GM21367 (cell line): ENCODE results near the gene CLC.
"Not testable (repeated sequence)": the region's sequence is repeated elsewhere in the genome, so short reads cannot be mapped to it uniquely, and the experiment has no call there.

Experiments used
- ATAC-seq: cut with Tn5 transposase; IDR thresholded peaks from one replicate; pipeline ENCODE4 v1.9.1; 2021; ENCODE audit not compliant: unreplicated experiment

CLC gene

DNA sequence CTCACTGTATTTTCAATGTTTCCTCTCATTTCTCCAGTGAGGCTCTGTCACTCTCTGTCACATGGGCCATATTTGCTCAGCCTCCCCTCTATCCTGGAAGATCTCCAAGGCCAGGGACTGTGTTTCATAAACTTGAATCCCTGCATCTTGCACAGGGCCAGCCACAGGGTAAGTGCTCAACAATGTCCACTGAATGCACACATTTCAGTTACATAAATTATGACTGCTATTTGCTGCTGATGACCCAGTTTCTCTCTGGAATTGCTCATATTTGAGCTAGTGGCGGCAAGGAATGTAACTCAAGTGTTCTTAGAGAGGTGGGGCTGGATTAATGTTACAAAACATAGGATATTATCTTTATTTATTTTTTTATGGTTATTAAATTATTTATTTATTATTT lies 6.1 kb downstream of the CLC start:
- ATAC-seq = no peak

DNA sequence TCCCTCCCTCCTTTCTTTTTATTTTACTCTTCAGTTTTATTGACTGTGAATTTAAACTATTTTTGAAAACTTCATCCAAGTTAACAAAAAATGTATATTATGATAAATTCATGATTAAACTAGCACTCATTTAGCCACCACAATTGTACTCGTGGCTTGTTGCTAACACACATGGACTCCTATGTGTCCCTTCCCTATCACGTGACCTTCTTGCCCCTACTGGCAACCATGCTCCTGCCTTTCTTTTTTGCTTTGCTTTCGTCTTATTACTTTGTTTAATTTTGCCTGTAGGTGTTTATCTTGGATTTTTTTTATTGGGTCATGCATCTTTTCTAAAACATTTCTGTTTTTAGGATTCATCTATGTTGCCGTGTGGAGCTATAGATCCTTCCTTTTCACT lies 8.2 kb downstream of the CLC start:
- ATAC-seq = no peak

DNA sequence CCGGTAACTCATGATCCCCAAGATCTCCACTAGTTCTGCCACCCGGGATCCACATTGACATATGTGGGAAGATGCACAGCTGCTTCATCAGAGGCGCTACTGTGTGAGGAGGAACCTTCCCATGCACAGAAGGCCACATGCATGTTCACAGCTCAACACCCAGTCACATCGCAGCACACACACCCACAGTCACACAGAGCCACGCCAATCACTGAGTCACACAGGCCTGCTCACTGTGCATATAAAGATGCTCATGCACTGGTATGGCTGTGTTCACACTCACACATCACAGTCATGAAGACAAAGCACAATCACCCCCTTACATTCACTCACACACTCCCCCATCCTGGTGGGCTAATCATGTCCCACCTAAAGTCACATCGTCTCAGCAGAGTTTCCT lies 9.8 kb downstream of the CLC start:
- ATAC-seq = no peak

DNA sequence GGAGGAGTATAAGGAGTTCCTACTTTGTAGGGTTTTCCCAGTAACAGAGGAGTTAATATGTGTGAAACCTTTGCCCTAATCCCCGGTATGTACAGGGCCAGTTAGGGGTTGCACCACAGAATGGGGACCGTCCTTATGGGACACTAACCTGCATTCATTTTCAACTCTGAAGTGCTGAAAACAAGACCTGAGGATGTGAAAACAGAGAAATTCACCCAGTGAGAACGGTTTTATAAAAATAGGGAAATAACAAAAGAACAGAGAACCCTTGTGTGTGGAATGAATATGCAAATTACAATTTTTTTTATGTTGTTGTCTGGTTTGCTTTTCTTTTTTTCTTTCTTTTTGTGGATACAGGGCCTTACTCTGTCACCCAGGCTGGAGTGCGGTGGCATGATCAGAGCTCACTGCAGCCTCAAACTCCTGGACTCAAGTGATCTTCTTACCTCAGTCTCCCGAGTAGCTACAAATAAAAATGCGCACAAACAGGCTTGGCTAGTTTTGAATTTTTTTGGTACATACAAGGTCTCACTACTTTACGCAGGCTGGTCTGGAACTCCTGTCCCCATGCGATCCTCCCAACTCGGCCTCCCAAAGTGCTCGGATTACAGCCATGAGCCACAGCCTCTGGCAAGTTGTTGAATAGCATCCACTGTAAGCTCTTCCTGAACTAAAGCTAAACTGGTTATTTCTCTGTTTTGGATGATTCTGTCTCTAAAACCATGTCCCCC lies 10.6 kb downstream of the CLC start:
- ATAC-seq = no peak

DNA sequence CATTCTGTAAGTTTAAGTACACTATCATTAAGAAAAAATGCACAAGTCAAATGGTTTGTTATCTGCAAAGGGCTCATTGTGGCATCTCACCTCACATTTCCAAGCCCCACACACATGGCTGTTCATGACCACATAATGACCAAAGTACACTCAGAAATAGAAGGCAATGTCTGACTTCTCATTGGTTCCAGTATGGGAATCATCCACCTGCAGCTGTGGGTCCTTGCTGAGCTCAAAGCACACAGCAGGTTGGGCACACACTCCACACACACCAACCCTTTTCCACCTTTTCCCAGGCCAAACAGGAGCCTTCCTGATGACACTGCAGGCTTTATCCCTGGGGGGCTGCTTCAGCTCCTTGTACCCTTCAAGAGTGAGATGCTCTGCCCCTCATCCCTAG lies 11.8 kb downstream of the CLC start:
- no peak for ATAC-seq

DNA sequence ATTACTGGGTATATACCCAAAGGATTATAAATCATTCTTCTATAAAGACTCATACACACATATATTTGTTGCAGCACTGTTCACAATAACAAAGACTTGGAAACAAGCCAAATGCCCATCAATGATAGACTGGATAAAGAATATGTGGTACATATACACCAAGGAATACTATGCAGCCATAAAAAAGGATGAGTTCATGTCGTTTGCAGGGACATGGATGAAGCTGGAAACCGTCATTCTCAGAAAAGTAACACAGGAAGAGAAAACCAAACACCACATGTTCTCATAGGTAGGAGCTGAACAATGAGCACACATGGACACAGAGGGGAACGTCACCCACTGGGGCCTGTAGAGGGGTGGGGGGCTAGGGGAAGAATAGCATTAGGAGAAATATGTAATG lies 17.7 kb downstream of the CLC start:
- ATAC-seq = not testable (repeated sequence)

DNA sequence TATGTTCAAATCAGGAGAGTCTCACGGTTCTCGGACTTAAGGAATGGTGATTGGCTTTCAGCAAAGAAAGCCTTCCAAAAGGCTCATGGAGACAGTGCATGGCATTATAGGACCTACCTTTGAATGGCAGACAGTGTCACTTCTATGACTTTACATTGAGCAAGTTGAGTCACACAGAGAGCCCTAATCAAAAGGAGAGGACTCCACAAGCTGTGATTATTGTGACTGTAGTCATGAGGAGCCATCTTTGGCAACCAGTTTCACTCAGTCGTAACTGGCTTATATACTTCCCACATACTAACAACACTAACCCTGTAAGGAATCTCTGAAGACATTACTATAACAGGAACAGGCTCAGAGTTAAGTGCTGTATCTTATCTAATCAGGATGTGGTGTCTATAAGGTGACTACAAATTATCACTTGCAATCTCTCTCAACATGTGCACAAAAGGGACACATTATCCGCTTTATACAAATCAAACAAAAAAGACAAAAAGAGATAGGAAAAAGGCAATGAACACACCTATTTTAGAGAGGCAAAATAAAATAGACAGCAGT lies 27.4 kb downstream of the CLC start:
- no peak for ATAC-seq

DNA sequence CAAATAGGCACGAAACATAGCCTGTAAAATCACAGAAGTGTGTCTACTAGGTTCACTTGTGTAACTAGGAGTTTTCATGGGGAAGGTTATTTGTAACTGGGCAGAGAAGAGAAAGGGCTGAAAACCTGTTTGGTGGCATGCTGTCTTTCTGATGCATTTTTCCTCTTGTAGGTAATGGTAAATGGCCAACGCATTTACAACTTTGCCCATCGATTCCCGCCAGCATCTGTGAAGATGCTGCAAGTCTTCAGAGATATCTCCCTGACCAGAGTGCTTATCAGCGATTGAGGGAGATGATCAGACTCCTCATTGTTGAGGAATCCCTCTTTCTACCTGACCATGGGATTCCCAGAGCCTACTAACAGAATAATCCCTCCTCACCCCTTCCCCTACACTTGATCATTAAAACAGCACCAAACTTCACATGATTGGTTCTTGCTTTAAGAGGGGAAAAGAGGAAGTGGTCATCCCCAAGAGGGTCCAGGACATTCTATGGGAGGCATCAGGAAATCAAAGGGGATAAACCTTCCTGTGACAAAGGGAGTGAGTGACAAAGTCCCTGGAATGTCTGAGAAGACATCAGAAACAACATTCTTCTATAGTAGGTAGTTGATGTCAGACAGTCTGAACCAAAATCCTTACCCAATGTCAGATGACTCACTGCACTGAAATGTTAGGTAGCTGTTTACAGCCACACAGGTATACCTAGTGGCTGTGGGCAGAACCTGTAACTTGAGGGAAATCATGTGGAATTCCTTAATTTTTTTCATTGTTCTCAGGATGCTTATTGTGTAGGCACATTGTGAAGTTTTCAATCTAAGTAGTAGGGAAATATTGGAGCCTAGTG lies 28.6 kb downstream of the CLC start:
- no peak for ATAC-seq

DNA sequence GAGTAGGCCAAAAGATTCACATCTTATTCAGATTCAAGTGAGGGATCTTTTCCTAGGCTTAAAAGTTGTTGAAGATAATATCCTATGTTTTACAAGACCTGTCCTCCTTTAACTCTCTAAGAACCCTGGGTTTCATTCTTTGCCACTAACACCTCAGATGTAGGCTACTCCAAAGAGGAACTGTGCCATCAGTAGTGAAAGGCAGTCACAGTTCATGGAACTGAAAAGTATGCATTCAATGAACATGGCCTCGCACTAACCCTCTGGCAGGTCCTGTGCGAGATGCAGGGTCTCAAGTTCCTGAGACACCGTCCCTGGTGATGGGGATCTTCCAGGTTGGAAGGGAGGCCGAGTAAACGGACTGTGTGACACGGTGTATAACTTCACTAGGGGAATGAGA lies 29.2 kb downstream of the CLC start:
- no peak for ATAC-seq

DNA sequence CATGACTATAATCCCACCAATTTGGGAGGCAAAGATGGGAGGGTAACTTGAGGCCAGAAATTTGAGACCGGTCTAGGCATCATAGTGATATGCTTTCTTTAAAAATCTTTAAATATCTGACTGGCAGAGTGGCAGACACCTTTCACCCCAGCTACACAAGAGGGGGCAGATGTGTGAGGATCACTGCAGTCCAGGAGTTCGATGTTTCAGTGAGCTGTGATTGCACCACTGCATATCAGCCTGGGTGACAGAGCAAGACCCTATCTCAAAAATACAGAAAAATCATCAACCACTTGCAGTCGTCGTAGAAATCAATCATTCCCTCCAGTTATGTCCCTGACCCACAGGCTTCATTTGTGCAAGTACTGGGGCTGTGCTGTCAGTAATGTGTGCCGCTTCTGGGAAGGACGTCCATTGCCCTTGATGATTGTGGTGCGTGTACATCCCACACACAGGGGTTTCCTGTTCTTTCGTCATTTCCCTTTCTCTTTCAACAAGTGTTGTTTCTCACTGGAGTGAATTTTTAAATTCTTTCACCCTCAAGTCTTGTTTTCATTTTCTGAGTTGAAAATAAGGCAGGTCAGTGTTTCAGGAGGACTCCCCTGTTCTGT lies 32.1 kb downstream of the CLC start:
- ATAC-seq = no peak

DNA sequence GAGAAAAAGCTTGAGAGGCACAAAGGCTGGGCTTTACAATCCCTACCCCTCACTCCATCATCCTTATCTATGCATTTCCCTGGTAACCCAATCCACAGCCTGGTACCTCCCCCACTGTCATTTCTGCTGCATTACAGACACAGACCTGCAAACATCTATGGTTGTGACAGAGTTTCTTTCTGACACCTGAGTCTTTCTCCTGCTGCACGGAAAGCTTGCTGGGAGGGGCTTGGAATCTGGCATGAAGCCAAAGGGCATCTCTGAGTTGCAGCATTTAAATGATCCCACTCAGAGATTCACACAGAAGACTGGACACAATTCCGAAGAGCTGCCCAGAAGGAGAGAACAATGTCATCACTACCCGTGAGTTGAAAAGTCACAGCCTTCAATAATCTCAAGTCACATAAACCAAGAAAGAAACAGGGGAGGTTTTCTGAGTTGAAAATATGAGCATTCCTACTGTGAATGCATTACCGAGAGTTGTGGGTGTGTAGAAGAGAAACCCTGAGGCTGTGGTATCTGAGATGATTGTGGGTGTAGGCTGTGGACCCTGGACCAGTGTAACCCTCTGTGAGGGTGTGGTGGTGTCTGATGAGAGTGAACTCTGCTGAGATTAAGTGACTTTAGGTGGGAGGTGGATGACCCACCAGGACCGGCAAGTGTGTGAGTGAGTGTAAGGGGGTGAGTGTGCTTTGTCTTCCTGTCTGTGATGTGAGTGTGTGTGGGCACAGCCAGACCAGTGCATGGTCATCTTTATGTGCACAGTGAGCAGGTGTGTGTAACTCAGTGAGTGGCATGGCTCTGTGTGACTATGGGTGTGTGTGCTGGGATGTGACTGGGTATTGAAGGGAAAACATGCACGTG lies 33.4 kb downstream of the CLC start, which contains the start of gene LGALS14:
Gene LGALS14, plus strand, starts transcription at position 301 of the 864 bp plus-strand sequence. Its CDS starts 48 bp downstream, at position 349.
- ATAC-seq = no peak

DNA sequence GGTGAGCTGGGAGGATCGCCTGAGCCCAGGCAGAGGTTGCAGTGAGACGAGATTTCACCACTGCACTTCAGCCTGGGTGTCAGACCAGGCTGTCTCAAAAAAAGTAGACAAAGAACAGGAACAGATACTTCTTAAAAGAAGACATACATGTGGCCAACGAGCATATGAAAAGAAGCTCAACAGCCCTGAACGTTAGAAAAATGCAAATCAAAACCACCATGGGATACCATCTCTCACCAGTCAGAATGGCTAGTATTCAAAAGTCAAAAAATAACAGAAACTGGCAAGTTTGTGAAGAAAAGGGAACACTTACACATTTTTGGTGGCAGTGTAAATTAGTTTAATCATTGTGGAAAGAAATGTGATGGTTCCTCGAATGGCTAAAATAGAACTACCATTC lies 36.5 kb downstream of the CLC start:
- no peak for ATAC-seq

DNA sequence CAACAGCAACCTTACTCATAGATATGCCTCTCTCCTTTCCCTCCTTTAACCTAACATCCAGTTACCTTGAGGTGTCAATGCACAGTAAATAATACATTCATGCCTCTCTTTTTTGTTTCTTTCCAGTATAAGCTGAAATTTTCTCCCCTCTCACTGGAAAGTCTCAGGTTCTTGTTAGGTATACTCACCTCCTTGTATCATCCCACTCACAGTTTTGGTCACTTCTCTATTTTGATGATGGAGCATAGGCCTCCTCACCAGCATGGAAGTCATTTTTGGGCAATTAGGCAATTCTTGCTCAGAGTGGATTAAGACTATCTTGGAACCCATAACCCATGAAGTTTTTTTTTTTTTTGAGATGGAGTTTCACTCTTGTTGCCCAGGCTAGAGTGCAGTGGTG lies 39.3 kb downstream of the CLC start:
- ATAC-seq = no peak

DNA sequence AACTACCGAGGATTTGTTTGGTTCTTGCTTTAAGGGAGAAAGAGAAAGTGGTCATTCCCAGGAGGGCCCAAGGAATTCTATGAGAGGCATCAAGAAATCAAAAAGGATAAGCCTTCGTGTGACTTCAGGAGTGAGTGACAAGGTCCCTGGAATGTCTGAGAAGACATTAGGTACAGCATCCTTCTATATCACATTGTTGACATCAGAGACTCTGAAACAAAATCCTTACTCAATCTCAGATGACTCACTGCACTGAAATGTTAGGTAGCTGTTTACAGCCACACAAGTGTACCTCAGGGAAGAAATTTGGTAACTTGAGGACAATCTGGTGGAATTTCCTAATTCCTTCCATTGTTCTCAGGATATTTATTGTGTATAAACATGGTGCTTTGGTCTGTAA lies 41.4 kb downstream of the CLC start:
- ATAC-seq = no peak

DNA sequence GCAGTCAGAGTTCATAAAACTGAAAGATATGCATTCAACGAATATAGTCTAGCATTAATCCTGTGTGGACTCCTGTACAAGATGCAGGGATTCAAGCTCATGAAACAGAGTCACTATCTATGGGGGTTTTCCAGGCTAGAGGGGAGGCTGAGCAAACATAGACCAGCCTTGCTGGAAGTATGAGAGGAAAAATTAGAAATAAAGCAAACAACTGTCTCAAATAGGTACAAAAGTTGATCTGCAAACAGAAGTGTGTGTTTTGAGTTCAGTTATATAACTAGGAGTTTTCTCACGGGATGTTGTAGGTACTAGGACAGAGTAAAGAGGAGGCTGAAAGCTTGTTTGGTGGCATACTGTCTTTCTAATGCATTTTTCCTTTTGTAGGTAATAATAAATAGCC lies 42.1 kb downstream of the CLC start:
- no peak for ATAC-seq

DNA sequence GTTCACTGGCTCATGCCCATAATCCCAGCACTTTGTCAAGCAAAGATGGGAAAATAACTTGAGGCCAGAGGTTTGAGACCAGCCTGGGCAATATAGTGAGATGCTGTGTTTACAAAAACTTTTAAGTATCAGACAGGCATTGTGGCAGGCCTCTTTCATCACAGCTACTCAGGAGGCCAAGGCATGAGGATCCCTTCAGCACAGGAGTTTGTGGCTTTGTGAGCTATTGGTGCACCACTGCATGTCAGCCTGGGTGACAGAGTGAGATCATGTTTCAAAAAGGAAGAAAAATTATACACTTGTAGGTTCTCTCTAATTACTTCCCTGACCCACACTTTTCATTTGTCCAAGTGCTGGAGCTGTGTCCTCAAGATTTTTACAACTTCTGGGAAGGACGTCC lies 45.0 kb downstream of the CLC start:
- ATAC-seq = no peak

DNA sequence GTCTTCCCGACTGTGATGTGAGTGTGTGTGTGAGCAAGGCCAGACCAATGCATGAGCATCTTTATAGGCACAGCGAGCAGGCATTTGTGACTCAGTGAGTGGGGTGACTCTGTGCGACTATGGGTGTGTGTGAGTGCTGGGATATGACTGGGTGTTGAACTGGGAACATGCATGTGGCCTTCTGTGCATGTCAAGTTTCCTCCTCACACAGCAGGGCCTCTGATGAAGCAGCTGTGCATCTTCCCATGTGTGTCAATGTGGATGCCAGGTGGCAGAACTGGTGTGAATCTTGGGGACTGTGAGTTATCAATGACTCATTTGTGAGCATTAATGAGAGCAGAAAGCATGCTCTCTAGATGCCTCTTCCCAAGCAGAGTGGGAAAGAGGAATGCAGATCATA lies 45.7 kb downstream of the CLC start:
- ATAC-seq = no peak

DNA sequence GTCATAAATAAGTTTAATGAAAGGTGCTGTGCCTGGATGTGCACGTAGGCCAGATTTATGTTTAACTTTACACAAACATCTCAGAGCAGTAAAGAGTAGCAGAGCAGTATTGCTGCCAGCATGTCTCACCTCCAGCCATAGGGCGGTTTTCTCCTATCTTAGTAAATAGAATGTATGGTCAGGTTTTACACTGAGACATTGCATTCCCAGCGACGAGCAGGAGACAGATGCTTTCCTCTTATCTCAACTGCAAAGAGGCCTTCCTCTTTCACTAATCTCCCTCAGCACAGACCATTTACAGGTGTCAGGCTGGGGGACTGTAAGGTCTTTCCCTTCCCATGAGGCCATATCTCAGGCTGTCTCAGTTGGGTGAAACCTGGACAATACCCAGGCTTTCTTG lies 49.2 kb downstream of the CLC start:
- ATAC-seq = not testable (repeated sequence)

DNA sequence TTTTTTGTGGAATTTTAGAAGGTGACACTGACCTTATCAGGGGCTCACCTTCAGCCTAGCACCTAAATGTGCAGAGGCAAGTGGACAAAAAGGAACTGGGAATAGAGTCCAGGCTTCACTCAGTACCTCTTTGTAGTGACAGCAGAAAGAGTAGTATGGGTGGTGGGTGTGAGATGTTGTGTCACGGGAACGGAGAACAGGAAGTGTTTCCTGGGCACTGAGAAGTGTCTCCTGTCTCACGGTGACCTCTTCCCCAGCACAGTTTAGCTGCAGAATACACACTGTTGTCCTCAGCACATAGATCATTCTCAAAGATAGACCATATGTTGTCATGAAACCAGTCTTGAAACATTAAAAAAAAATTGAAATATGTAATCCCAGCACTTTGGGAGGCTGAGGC lies 51.1 kb downstream of the CLC start:
- ATAC-seq = no peak

DNA sequence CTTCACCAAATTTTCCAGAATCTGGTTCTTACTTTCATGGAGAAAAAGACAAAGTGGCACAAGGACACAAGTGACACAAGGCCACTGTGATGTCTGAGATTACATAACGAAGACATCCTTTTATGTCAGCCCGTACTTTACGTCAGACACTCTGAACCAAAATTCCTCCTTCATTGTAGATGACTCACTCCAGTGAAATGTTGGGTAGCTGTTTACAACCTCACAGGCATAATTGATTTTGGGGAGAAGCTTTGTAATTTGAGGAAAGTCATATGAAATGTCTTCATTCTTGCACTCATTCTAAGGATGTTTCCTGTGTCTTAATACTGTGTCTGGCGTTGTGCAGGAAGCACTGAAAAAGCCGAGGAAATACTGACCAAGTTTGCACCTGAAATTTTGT lies 53.6 kb downstream of the CLC start:
- ATAC-seq = no peak

DNA sequence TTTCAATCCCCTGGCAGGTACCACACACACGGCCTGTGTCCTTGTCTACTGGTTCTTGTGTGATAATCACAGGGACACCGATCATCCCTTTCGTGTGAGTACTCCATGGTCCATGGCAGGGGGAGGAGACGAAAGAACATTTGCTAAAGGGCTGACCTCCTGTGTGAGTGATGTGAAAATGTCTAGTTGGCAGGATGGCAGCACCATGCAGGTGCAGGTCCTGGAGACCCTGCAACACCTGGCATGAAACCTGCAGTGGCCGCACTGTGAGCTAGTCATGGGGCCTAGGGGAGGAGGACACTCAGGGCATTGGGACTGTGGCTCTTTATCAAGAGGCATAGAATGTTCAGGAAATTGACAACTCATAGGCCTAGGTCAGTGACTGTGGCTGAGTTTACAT lies 56.4 kb downstream of the CLC start:
- ATAC-seq = no peak
